ENCODE measurements around the gene OR52H1.

The OR52H1 gene

DNA sequence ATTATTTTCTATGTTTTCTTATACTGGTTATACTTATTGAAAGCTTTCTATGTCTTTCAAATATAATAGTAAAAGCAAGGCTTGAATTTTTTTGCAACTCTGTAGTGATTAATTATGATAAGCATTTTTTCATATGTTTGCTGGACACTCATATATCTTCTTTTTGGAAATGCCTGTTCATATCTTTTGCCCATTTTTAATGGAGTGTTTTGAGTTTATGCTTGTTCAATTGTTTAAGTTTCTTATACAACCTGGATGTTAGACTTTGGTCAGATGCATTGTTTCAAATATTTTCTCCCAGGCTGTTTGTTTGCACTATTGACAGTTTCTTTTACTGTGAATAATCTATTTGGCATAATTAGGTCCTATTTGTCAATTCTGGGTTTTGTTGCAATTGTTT is 11.9 kb downstream of the OR52H1 start:
- Histone ChIP-seq H3K9ac (ENCODE audit: low read depth, low read length, poor library complexity, severe bottlenecking) (no peak overlapping the region), H3K4me1 (ENCODE audit: insufficient read depth, low read length, poor library complexity, severe bottlenecking) (no peaks in the 10 kb centered on the region), H3K4me2 (ENCODE audit: low read depth, low read length, poor library complexity, severe bottlenecking) (no peak overlapping the region), H2AFZ (ENCODE audit: low read length) (no peak overlapping the region), H3F3A (ENCODE audit: low read depth) (no peaks in the 10 kb centered on the region), H4K20me1 (ENCODE audit: insufficient read depth, low read length, poor library complexity, severe bottlenecking) (no peaks in the 10 kb centered on the region), H3K4me3 (ENCODE audit: low read length, poor library complexity, severe bottlenecking) (no peak overlapping the region), H3K9me2 (replicated peaks; ENCODE audit: low read depth, low read length) (no peaks in the 10 kb centered on the region), H3K36me3 (ENCODE audit: insufficient read depth, low read length) (no peaks in the 10 kb centered on the region), H3K9me3 (ENCODE audit: insufficient read depth, low read depth, low read length) (no peaks in the 10 kb centered on the region), H3K27me3 (ENCODE audit: insufficient read depth, low read length, poor library complexity, severe bottlenecking) (no peaks in the 10 kb centered on the region), H3K79me2 (ENCODE audit: insufficient read depth, low read length) (no peaks in the 10 kb centered on the region)
- TF ChIP-seq, protein P1, sequence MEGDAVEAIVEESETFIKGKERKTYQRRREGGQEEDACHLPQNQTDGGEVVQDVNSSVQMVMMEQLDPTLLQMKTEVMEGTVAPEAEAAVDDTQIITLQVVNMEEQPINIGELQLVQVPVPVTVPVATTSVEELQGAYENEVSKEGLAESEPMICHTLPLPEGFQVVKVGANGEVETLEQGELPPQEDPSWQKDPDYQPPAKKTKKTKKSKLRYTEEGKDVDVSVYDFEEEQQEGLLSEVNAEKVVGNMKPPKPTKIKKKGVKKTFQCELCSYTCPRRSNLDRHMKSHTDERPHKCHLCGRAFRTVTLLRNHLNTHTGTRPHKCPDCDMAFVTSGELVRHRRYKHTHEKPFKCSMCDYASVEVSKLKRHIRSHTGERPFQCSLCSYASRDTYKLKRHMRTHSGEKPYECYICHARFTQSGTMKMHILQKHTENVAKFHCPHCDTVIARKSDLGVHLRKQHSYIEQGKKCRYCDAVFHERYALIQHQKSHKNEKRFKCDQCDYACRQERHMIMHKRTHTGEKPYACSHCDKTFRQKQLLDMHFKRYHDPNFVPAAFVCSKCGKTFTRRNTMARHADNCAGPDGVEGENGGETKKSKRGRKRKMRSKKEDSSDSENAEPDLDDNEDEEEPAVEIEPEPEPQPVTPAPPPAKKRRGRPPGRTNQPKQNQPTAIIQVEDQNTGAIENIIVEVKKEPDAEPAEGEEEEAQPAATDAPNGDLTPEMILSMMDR (conservative IDR thresholded peaks at IDR 0.05; ENCODE audit: low read length): no peak
- TF ChIP-seq EZH2phosphoT487 (IDR thresholded peaks at IDR 0.05; ENCODE audit: borderline replicate concordance): no peak

DNA sequence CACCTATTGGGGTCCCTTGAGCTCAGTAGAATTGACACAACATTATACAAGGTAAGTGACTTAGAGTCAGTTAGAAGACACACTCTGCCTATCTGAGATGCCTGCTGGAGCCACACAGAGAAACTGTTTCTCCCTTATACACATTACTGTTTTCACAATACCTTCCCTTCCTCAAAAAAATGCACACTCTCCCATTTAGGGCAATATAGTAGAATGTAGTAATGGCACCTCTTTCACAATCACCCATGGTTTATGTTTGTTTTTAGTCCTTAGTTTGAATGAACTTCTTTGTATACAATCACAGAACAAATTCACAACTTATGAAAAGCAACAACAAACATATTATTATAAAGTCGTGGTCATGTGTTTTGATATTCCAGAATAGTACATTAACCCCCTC is 14.3 kb downstream of the OR52H1 start:
- no peak overlapping the region for H3K4me3 ChIP-seq (ENCODE audit: low read length, poor library complexity, severe bottlenecking)
- no peaks in the 10 kb centered on the region for H3K4me1 ChIP-seq (ENCODE audit: insufficient read depth, low read length, poor library complexity, severe bottlenecking)
- no peaks in the 10 kb centered on the region for H3K9me3 ChIP-seq (ENCODE audit: insufficient read depth, low read depth, low read length)
- H3F3A ChIP-seq (ENCODE audit: low read depth): no peaks in the 10 kb centered on the region
- no peak overlapping the region for H2AFZ ChIP-seq (ENCODE audit: low read length)
- H3K9ac ChIP-seq (ENCODE audit: low read depth, low read length, poor library complexity, severe bottlenecking): no peak overlapping the region
- H3K27me3 ChIP-seq (ENCODE audit: insufficient read depth, low read length, poor library complexity, severe bottlenecking): no peaks in the 10 kb centered on the region
- TF ChIP-seq, protein P1 (conservative IDR thresholded peaks at IDR 0.05; ENCODE audit: low read length): no peak
- no peak for TF ChIP-seq EZH2phosphoT487 (IDR thresholded peaks at IDR 0.05; ENCODE audit: borderline replicate concordance)
- no peaks in the 10 kb centered on the region for H4K20me1 ChIP-seq (ENCODE audit: insufficient read depth, low read length, poor library complexity, severe bottlenecking)
- H3K79me2 ChIP-seq (ENCODE audit: insufficient read depth, low read length): no peaks in the 10 kb centered on the region
- H3K4me2 ChIP-seq (ENCODE audit: low read depth, low read length, poor library complexity, severe bottlenecking): no peak overlapping the region
- no peaks in the 10 kb centered on the region for H3K36me3 ChIP-seq (ENCODE audit: insufficient read depth, low read length)
- no peaks in the 10 kb centered on the region for H3K9me2 ChIP-seq (replicated peaks; ENCODE audit: low read depth, low read length)

DNA sequence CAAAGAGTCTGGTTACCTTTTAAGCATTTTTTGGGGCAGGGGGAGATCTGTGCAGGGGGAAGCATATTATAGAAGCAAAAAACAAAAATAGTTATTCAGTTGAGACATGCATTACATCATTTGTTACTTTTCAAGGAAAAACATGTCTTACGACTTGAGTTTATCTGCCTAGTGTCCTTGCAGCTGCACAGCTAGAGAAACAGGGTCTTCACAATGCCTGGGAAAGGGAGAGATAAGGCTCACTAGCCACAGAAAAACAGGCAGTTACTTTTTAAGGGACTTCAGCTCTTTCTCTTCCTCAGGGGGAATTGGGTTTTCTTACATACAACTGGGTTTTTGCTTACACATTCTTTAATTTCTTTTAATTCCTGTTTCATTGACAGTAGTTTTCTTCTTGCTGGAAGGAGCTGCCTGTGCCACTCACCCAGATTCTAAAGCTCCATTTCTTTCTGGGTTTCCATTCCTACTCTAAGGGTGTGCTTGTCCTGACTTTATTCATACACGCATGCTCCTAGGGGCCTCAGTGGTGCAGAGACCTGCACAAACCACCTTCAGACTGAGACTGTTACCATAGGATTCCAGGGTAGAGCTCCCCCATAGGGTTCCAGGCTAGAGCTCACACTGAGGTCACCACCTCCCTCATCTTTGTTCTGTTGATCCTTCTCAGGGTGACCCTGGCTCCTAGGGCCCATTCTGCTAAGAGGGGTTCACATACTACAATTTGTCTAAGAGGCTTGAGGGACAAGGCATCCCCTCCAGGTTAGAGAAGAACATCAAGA is 17.1 kb downstream of the OR52H1 start:
- no peaks in the 10 kb centered on the region for H3K79me2 ChIP-seq (ENCODE audit: insufficient read depth, low read length)
- no peaks in the 10 kb centered on the region for H3K36me3 ChIP-seq (ENCODE audit: insufficient read depth, low read length)
- no peaks in the 10 kb centered on the region for H3K27me3 ChIP-seq (ENCODE audit: insufficient read depth, low read length, poor library complexity, severe bottlenecking)
- no peaks in the 10 kb centered on the region for H3K9me2 ChIP-seq (replicated peaks; ENCODE audit: low read depth, low read length)
- H2AFZ ChIP-seq (ENCODE audit: low read length): no peak overlapping the region
- H3K9ac ChIP-seq (ENCODE audit: low read depth, low read length, poor library complexity, severe bottlenecking): no peak overlapping the region
- no peaks in the 10 kb centered on the region for H3K4me1 ChIP-seq (ENCODE audit: insufficient read depth, low read length, poor library complexity, severe bottlenecking)
- no peaks in the 10 kb centered on the region for H3F3A ChIP-seq (ENCODE audit: low read depth)
- H3K4me3 ChIP-seq (ENCODE audit: low read length, poor library complexity, severe bottlenecking): no peak overlapping the region
- TF ChIP-seq EZH2phosphoT487 (IDR thresholded peaks at IDR 0.05; ENCODE audit: borderline replicate concordance): no peak
- TF ChIP-seq, protein P1 (conservative IDR thresholded peaks at IDR 0.05; ENCODE audit: low read length): no peak
- H4K20me1 ChIP-seq (ENCODE audit: insufficient read depth, low read length, poor library complexity, severe bottlenecking): no peaks in the 10 kb centered on the region
- no peak overlapping the region for H3K4me2 ChIP-seq (ENCODE audit: low read depth, low read length, poor library complexity, severe bottlenecking)
- no peaks in the 10 kb centered on the region for H3K9me3 ChIP-seq (ENCODE audit: insufficient read depth, low read depth, low read length)

All from Loucy (cell line).